ENCODE measurements around the gene CMPK1.

CMPK1 gene

GRCh38 chr1:47362828-47363227, 29.2 kb downstream of the CMPK1 start:
- ATAC-seq (ENCODE audit: low read depth) (no peak), DNase-seq (ENCODE audit: low spot score in 2 of 2) (no peak)
- no peaks in the 10 kb centered on the region for H3K27me3 Mint-ChIP-seq
- no peaks in the 10 kb centered on the region for H3K4me1 Mint-ChIP-seq
- no peaks in the 10 kb centered on the region for H3K36me3 Mint-ChIP-seq
- no peak overlapping the region for H3K27ac Mint-ChIP-seq
- no peaks in the 10 kb centered on the region for H3K9me3 Mint-ChIP-seq
- H3K4me3 Mint-ChIP-seq = no peak overlapping the region

DNA sequence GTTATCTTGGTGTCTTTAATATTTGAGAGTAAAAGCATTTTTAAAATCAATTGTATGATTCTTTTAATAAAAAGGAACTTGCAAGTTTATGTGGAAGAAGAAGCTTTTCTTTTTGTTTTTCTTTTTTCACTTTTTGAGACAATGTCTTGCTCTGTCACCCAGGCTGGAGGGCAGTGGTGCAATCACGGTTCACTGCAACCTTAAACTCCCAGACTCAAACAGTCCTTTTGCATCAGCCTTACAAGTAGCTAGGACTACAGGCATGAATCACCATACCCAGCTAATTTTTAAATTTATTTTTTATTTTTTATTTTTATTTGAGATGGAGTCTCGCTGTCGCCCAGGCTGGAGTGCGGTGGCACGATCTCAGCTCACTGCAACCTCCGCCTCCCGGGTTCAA, 34.1 kb downstream of the CMPK1 start:
- ATAC-seq (ENCODE audit: low read depth) (no peak), DNase-seq (ENCODE audit: low spot score in 2 of 2) (no peak)
- no peaks in the 10 kb centered on the region for H3K27me3 Mint-ChIP-seq
- no peaks in the 10 kb centered on the region for H3K4me1 Mint-ChIP-seq
- no peak overlapping the region for H3K27ac Mint-ChIP-seq
- no peak overlapping the region for H3K4me3 Mint-ChIP-seq
- peaks cover 20% of the 10 kb centered on the region for H3K36me3 Mint-ChIP-seq
- no peaks in the 10 kb centered on the region for H3K9me3 Mint-ChIP-seq

DNA sequence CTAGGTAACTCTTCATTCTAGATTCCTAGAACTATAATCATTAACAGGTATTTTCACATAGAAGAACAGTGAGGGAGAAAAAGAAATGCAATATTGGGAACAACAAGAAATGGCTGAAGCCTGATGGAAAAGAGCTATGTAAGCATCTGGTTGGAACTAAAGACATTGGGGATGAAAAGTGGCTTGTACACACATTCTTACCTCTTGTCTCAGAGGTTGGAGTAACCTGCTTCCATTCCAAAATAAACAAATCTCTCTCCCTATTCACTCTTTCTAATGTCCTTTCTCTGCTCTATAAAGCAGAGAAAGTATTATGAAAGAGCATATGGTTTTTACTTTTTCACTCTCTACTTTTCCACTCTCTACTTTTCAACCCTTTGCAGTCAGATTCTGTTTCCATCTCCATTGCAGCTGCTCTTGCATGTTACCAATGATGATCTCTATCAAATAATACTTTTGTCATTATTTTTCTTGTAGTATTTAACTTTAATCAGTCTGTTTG, 37.5 kb downstream of the CMPK1 start:
- Mint-ChIP-seq H3K4me1 (no peaks in the 10 kb centered on the region), H3K4me3 (no peak overlapping the region), H3K9me3 (no peaks in the 10 kb centered on the region), H3K36me3 (peaks cover 28% of the 10 kb centered on the region), H3K27ac (no peak overlapping the region), H3K27me3 (no peaks in the 10 kb centered on the region)
- DNase-seq (ENCODE audit: low spot score in 2 of 2) (no peak), ATAC-seq (ENCODE audit: low read depth) (no peak)

- peaks cover 33% of the 10 kb centered on the region for H3K36me3 Mint-ChIP-seq
- H3K9me3 Mint-ChIP-seq = no peaks in the 10 kb centered on the region
- no peaks in the 10 kb centered on the region for H3K4me1 Mint-ChIP-seq
- no peak overlapping the region for H3K4me3 Mint-ChIP-seq
- H3K27me3 Mint-ChIP-seq = no peaks in the 10 kb centered on the region
- DNase-seq (ENCODE audit: low spot score in 2 of 2) (no peak), ATAC-seq (ENCODE audit: low read depth) (no peak)
- no peak overlapping the region for H3K27ac Mint-ChIP-seq
Measured at GRCh38 chr1:47374501-47374900, 40.9 kb downstream of the CMPK1 start.

DNA sequence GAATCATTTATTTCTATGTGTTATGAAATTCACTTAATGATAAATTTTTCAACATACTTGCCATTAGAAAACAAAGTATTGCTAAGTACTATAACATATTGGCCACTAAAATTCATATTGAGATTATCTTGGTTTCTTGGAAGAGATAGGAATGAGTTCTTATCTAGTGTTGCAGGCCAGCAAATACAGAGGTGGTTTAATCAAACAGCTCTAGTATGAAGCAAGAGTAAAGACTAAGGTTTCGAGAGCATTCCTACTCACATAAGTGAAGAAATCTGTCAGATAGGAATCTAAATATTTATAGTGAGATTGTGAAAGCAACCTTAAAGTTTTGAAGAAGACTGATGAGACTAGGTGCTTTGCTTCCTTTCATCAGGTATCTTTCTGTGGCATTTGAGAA, 44.6 kb downstream of the CMPK1 start:
- no peak overlapping the region for H3K27ac Mint-ChIP-seq
- no peak for DNase-seq (ENCODE audit: low spot score in 2 of 2)
- H3K9me3 Mint-ChIP-seq = no peaks in the 10 kb centered on the region
- no peaks in the 10 kb centered on the region for H3K27me3 Mint-ChIP-seq
- H3K36me3 Mint-ChIP-seq = peaks cover 26% of the 10 kb centered on the region
- H3K4me1 Mint-ChIP-seq = no peaks in the 10 kb centered on the region
- no peak for ATAC-seq (ENCODE audit: low read depth)
- no peak overlapping the region for H3K4me3 Mint-ChIP-seq

DNA sequence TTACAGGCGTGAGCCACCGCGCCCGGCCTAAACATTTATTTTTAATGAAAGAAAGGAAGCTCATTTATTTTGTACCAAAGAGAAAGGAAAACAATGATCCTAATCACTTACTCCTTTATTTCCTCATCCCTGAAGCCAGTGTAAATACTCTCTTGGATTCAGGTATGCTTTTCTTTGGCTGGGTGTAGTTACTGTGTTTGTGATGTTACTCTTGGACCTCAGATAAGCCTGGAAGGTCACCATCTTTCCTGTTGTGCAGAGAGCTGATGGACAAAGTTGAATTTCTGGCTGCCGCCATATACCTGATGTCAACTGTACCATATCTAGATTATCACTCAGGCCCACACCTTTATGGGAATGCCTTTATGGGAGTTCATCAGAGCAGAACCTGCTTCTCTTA, 47.1 kb downstream of the CMPK1 start:
- H3K4me3 Mint-ChIP-seq = no peak overlapping the region
- H3K4me1 Mint-ChIP-seq = no peaks in the 10 kb centered on the region
- H3K27me3 Mint-ChIP-seq = no peaks in the 10 kb centered on the region
- no peaks in the 10 kb centered on the region for H3K9me3 Mint-ChIP-seq
- no peak overlapping the region for H3K27ac Mint-ChIP-seq
- ATAC-seq (ENCODE audit: low read depth) (no peak), DNase-seq (ENCODE audit: low spot score in 2 of 2) (no peak)
- peaks cover 18% of the 10 kb centered on the region for H3K36me3 Mint-ChIP-seq

DNA sequence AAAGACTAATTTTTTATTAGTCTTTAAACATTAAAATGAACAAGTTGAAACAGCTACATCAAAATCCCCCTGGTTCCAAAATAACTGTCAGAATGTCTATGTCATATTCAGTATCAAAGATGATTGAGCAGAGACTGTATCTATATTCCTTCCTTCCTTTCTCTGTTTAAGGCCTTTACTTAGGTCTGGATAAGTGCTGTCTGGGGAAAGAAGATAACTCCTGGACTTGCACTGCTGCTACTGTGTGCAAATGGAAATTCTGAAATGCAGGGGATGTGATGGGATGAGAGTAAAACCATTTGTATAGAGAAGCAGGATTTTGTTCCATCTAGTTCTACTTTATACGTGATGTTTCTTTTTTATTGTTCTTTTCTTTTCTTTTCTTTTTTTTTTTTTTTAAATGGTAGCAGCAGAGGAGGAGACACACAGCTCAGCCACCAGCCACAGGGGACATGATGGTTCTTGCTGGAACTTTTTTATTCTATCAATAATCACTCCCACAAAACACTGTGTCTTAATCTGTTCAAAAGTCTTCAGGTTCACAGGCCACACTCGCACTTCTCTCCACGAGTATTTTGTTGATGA, 48.9 kb downstream of the CMPK1 start:
- Mint-ChIP-seq H3K36me3 (peaks cover 20% of the 10 kb centered on the region), H3K4me3 (no peak overlapping the region), H3K4me1 (no peaks in the 10 kb centered on the region), H3K27me3 (no peaks in the 10 kb centered on the region), H3K9me3 (no peaks in the 10 kb centered on the region), H3K27ac (no peak overlapping the region)
- no peak for DNase-seq (ENCODE audit: low spot score in 2 of 2)
- ATAC-seq (ENCODE audit: low read depth) = no peak

DNA sequence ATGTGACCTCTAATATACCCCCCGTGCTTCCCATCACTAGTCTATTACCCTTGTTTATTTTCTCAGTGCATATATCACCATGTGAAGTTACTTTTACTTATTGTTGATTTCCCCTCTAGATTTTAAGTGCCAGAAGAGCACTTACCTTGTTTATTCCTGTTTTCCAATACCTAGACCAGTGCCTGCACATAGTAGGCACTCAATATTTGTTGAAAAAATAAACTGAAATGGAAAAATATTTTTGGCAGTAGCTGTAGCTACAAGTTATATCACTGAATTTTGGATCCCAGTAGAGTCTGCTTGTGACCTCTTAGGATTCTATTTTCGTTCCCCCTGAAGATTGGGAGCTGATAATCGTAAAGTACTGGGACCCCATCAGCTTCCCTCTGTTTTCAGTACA, 50.5 kb downstream of the CMPK1 start:
- Mint-ChIP-seq H3K9me3 (no peaks in the 10 kb centered on the region), H3K27ac (peak overlapping the region; percentile 9), H3K4me3 (no peak overlapping the region), H3K4me1 (peaks cover 4% of the 10 kb centered on the region), H3K27me3 (no peaks in the 10 kb centered on the region), H3K36me3 (peaks cover 13% of the 10 kb centered on the region)
- ATAC-seq (ENCODE audit: low read depth) = no peak
- no peak for DNase-seq (ENCODE audit: low spot score in 2 of 2)

DNA sequence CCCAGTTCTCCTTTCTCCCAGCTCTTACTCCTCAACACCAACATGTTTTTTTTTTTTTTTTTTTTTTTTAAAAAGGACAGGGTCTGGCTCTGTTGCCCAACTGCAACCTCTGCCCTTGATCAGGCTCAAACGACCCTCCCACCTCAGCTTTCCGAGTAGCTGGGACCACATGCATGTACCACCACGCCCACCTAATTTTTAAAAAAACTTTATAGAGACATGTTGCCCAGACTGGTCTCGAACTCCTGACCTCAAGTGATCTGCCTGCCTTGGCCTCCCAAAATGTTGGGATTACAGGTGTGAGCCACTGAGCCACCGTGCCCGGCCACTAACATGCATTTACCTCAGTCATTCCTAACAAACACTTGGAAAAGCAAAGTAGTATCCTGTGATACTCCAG, 51.4 kb downstream of the CMPK1 start:
- ATAC-seq (ENCODE audit: low read depth) (no peak), DNase-seq (ENCODE audit: low spot score in 2 of 2) (no peak)
- Mint-ChIP-seq H3K4me1 (peaks cover 6% of the 10 kb centered on the region), H3K36me3 (peaks cover 7% of the 10 kb centered on the region), H3K9me3 (no peaks in the 10 kb centered on the region), H3K27ac (no peak overlapping the region), H3K4me3 (no peak overlapping the region), H3K27me3 (peaks cover 2% of the 10 kb centered on the region)

GRCh38 chr1:47386268-47386667, 52.7 kb downstream of the CMPK1 start:
- no peak overlapping the region for H3K4me3 Mint-ChIP-seq
- H3K27me3 Mint-ChIP-seq = peaks cover 5% of the 10 kb centered on the region
- H3K9me3 Mint-ChIP-seq = no peaks in the 10 kb centered on the region
- no peak for DNase-seq (ENCODE audit: low spot score in 2 of 2)
- peaks cover 6% of the 10 kb centered on the region for H3K4me1 Mint-ChIP-seq
- no peak for ATAC-seq (ENCODE audit: low read depth)
- peaks cover 4% of the 10 kb centered on the region for H3K36me3 Mint-ChIP-seq
- H3K27ac Mint-ChIP-seq = no peak overlapping the region

GRCh38 chr1:47388030-47388890, 54.7 kb downstream of the CMPK1 start:
- H3K4me3 Mint-ChIP-seq = no peak overlapping the region
- no peak for DNase-seq (ENCODE audit: low spot score in 2 of 2)
- ATAC-seq (ENCODE audit: low read depth) = no peak
- peaks cover 6% of the 10 kb centered on the region for H3K4me1 Mint-ChIP-seq
- no peak overlapping the region for H3K27ac Mint-ChIP-seq
- H3K36me3 Mint-ChIP-seq = peaks cover 2% of the 10 kb centered on the region
- H3K9me3 Mint-ChIP-seq = no peaks in the 10 kb centered on the region
- peaks cover 5% of the 10 kb centered on the region for H3K27me3 Mint-ChIP-seq

GRCh38 chr1:47388891-47389238, 55.3 kb downstream of the CMPK1 start:
- H3K9me3 Mint-ChIP-seq = no peaks in the 10 kb centered on the region
- peaks cover 5% of the 10 kb centered on the region for H3K27me3 Mint-ChIP-seq
- H3K27ac Mint-ChIP-seq = no peak overlapping the region
- DNase-seq (ENCODE audit: low spot score in 2 of 2) (peak; percentile 16 to 22), ATAC-seq (ENCODE audit: low read depth) (no peak)
- peaks cover 6% of the 10 kb centered on the region for H3K4me1 Mint-ChIP-seq
- peaks cover 2% of the 10 kb centered on the region for H3K36me3 Mint-ChIP-seq
- no peak overlapping the region for H3K4me3 Mint-ChIP-seq

- no peak overlapping the region for H3K27ac Mint-ChIP-seq
- DNase-seq (ENCODE audit: low spot score in 2 of 2) = no peak
- ATAC-seq (ENCODE audit: low read depth) = no peak
- H3K27me3 Mint-ChIP-seq = peaks cover 7% of the 10 kb centered on the region
- no peak overlapping the region for H3K4me3 Mint-ChIP-seq
- H3K9me3 Mint-ChIP-seq = no peaks in the 10 kb centered on the region
- peaks cover 2% of the 10 kb centered on the region for H3K36me3 Mint-ChIP-seq
- peaks cover 6% of the 10 kb centered on the region for H3K4me1 Mint-ChIP-seq
Measured at GRCh38 chr1:47389731-47390130, 56.1 kb downstream of the CMPK1 start.

GRCh38 chr1:47390843-47391242, 57.3 kb downstream of the CMPK1 start:
- H3K27ac Mint-ChIP-seq = no peak overlapping the region
- peaks cover 6% of the 10 kb centered on the region for H3K4me1 Mint-ChIP-seq
- H3K36me3 Mint-ChIP-seq = peaks cover 2% of the 10 kb centered on the region
- no peaks in the 10 kb centered on the region for H3K9me3 Mint-ChIP-seq
- H3K27me3 Mint-ChIP-seq = peaks cover 11% of the 10 kb centered on the region
- H3K4me3 Mint-ChIP-seq = no peak overlapping the region
- ATAC-seq (ENCODE audit: low read depth) (no peak), DNase-seq (ENCODE audit: low spot score in 2 of 2) (no peak)

GRCh38 chr1:47393141-47393540, 59.6 kb downstream of the CMPK1 start:
- DNase-seq (ENCODE audit: low spot score in 2 of 2) (no peak), ATAC-seq (ENCODE audit: low read depth) (no peak)
- Mint-ChIP-seq H3K4me1 (peaks cover 6% of the 10 kb centered on the region), H3K9me3 (no peaks in the 10 kb centered on the region), H3K27me3 (peaks cover 14% of the 10 kb centered on the region), H3K36me3 (peaks cover 1% of the 10 kb centered on the region), H3K4me3 (no peak overlapping the region), H3K27ac (no peak overlapping the region)

Measured in memory B cell (primary cell).